ENCODE data around the gene C1RL.

The C1RL gene

DNA sequence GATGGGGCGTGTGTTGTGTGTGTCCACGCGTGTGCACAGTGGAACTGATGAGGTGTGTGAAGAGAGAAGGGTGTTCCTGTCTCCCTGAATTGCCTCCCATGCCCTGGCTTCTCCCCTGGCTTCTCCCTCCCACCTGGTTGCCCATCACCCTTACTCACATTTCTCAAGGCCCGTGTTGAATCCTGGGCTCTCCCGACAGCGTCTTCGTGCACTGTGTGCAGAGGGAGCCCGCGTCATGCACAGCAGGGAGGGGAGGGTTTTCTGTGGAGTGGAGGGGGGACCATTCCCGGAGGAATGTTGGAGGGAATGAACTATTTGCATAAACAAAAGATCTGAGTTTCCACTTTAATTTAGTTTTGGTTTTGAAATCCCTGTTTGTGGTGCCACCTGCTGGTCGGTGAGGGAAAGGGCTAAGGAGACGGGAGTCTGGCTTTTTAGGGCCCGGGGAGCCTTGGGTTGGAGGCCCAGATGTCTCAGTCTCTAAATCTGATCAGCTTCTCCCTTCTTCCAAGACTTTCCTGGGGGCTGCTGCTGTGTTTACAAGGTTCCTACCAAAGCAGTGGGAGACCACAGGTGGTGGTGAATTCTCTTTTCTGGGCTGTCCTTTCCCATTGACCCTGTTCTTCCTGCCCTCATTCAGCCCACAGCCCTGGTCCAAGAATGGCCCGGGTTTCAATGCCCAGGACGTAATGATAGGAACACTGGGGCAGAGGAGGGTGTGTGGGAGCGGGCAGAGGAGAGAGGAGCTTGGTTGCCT lies 16.6 kb downstream of the C1RL start, which contains the start of gene C1R:
Gene C1R (minus strand): TSS at position 217 of the 757 bp plus-strand sequence. CDS start 57 bp downstream, at position 160.
- DNase-seq (ENCODE audit: low read depth in 2 of 2): peak; percentile 40 to 46

DNA sequence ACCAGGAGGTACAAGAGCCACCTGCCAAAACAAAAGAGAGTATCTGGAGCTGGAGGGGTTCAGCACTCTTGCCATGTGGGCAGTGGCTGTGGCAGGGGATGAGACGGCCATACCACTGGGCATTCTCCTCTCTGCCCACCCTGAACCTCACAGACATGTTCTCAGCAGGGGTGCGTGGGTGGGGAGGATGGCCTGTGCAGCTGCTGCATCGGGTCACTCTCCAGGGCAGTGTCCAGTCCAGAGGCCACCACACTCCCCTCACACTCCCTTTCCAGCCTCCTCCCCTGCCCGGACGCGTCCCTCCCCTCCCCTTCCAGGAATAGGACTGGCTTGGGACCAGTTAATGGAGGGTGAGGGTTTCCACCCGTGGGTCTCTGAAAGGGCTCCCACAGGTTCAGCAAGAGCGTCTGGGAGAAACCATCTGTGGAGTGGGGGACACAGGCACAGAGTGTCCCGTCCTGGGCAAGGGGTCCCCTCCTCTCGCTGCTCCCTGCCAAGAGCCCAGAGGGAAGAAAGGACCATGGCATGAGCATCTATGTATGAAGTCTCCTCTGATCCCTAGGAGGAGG lies 17.3 kb downstream of the C1RL start:
- no peak for DNase-seq (ENCODE audit: low read depth in 2 of 2)

- no peak for DNase-seq (ENCODE audit: low read depth in 2 of 2)
These were observed 17.8 kb downstream of the C1RL start for GRCh38 chr12:7091171-7091570.

- DNase-seq (ENCODE audit: low read depth in 2 of 2): no peak
These were observed 18.6 kb downstream of the C1RL start for GRCh38 chr12:7090222-7090998.

GRCh38 chr12:7089196-7089871 lies 19.7 kb downstream of the C1RL start:
- no peak for DNase-seq (ENCODE audit: low read depth in 2 of 2)

- no peak for DNase-seq (ENCODE audit: low read depth in 2 of 2)
These were observed 25.9 kb downstream of the C1RL start for GRCh38 chr12:7083125-7083524.

GRCh38 chr12:7081037-7081436 lies 28.0 kb downstream of the C1RL start:
- no peak for DNase-seq (ENCODE audit: low read depth in 2 of 2)

DNA sequence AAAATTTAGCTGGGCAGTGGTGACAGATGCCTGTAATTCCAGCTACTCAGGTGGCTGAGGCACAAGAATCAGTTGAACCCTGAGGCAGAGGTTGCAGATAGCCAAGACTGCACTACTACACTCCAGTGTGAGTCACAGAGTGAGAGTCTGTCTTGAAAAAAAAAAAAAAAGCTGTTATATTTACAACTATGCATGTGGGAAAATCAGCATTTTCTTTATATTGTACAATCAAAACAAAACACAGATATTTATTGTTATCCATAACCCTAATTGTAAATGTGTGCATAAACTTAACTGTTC lies 29.2 kb downstream of the C1RL start:
- no peak for DNase-seq (ENCODE audit: low read depth in 2 of 2)

- no peak for DNase-seq (ENCODE audit: low read depth in 2 of 2)
These were observed 30.9 kb downstream of the C1RL start for GRCh38 chr12:7078163-7078562.

DNA sequence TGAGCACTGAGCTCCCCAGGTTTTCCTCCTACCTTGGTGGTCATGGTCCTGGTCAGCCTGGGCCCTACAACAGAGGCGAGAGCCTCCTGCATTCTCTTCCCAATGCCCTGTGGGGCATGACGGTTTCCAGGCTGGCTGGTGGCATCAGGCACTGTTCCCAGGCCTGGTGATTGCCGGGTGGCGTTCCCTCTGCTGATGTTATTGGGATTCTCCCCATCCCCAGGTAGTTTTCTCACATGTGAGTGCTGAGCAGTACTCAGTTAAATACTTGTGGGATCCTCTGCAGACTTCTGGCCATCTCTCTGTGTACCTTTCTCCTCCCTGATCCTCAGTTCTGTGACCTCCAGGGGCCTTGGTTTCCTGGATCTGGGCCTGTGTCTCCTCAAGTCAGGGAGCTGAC lies 32.5 kb downstream of the C1RL start:
- no peak for DNase-seq (ENCODE audit: low read depth in 2 of 2)

DNA sequence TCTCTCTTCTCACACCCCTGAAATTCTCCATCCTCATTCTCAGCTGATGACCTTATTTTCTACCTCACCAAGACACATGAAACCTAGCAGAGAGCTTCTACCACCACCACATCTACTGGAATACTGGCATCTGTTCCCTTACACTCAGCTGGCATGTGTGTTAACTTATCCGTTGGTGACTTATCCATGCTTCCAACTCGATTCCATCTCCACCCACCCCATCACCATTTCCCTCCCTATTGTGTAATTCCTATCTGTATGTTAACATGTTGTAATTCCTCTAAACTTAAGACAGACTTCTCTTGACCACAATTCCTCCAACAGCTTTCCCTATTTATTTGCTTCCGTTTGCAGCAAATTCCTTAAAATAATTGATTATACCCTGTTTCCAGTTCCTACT lies 33.1 kb downstream of the C1RL start:
- no peak for DNase-seq (ENCODE audit: low read depth in 2 of 2)

GRCh38 chr12:7075518-7075917 lies 33.5 kb downstream of the C1RL start:
- no peak for DNase-seq (ENCODE audit: low read depth in 2 of 2)

GRCh38 chr12:7073946-7074345 lies 35.1 kb downstream of the C1RL start:
- DNase-seq (ENCODE audit: low read depth in 2 of 2): no peak

- no peak for DNase-seq (ENCODE audit: low read depth in 2 of 2)
These were observed 36.5 kb downstream of the C1RL start for GRCh38 chr12:7072554-7072953.

GRCh38 chr12:7072035-7072434 lies 37.0 kb downstream of the C1RL start:
- no peak for DNase-seq (ENCODE audit: low read depth in 2 of 2)

DNA sequence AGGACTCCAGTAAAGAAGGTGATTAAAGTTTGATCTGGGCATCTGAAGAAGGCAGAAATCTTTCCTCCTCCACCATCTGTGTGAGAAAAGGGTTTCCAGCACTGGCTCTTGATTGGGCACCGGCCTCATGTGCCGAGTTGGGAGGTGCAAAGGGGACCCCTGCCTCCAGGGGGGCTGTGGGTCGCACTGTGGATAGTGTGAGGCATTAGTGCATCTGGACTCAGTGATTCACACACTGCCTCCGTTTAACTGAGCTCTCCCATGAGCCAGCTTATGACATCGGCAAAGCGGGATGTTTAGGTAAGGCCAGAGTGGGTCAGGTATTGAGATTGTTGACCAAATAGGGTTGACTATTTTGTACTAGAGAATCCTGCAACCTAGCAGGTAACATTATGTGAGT lies 39.6 kb downstream of the C1RL start:
- no peak for DNase-seq (ENCODE audit: low read depth in 2 of 2)

- DNase-seq (ENCODE audit: low read depth in 2 of 2): no peak
These were observed 40.0 kb downstream of the C1RL start for GRCh38 chr12:7068994-7069346.

DNA sequence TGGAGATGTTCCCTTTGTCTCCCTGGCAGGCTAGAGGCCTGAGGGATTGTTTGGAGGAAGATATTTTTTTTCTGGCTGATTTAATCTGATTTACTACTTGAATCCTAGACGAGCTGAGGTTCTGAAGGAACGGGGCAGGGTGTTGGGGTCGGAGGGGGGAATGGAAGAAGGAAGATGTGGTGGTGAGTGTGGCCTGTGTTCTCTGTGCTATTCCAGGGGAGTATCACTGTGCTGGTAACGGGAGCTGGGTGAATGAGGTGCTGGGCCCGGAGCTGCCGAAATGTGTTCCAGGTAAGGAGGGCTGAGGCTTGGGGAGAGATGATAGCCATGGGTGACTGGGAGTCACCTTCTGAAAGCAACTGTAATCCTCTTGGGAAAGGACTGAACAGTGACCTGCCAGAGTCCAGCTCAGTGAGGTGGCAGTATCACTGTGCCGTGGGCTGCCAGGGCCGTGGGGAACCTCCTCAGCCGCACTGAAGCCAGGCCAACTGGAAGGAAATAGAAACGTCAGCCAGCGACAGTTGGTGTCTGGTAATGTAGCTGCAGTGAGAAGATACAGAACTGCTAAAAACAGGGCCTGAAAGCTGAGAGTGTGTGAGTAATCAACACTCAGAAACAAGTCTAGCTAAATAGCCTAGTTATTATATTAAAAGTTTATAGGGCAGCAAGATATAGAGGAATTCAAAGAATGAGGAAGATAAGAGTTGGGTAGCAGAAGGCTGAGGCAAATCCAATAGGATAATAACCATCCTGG lies 40.6 kb downstream of the C1RL start:
- DNase-seq (ENCODE audit: low read depth in 2 of 2): no peak

DNA sequence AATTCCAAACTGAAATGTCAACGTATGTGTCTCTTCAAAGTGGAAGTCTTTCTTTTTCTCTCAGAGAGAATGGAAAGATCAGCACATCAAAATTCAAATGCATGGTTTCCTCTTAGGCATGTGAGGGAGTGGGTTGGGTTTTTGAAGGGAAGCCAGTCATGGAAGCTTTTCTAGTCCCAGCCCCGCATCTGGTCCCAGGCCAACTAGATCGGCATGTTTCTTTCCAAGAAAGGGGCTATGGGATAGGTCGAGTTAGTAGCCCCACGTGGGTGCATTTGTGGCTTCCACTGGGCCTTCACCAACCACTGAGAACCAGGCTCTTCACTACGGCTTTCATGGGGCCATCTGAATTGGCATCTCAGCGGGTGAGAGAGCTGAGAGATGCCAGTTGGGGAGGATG lies 41.9 kb downstream of the C1RL start:
- DNase-seq (ENCODE audit: low read depth in 2 of 2): no peak

- no peak for DNase-seq (ENCODE audit: low read depth in 2 of 2)
These were observed 42.4 kb downstream of the C1RL start for GRCh38 chr12:7066596-7066995.

DNA sequence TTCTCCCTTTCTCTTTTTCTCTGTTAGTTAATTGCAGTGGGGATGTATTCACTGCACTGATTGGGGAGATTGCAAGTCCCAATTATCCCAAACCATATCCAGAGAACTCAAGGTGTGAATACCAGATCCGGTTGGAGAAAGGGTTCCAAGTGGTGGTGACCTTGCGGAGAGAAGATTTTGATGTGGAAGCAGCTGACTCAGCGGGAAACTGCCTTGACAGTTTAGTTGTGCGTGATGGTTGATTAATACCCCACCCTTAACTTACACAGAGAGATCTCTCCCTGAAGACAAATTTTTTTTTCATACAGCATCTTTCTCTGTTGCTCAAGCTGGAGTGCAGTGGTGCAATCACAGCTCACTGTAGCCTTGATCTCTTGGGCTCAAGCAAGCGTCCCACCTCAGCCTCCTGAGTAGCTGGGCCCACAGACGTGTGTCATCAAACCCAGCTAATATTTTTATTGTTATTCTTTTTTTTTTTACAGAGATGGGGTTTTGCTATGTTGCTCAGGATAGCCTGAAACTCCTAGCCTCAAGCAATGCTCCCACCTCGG lies 43.9 kb downstream of the C1RL start:
- DNase-seq (ENCODE audit: low read depth in 2 of 2): no peak

DNA sequence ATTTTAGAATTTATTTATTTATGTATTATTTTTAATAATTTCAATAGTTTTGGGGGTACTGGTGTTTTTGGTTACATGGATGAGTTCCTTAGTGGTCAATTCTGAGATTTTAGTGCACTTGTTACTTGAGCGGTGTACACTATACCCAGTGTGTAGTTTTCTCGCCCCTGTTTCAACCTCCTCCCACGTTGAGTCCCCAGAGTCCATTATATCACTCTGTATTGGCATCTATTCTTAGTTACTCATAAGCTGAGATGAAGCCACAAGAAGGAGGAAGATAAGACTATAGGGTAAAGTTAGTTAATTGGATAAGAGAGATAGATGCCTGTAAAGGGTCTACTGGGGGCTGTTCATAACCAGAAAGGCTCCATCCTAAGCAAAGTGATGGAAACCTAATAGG lies 44.5 kb downstream of the C1RL start:
- DNase-seq (ENCODE audit: low read depth in 2 of 2): no peak
